H54 (cell line): ENCODE data around the gene PYCARD.
"Not testable (repeated sequence)": the region's sequence is repeated elsewhere in the genome, so short reads cannot be mapped to it uniquely, and the experiment has no call there.

Experiments used
- DNase-seq: peaks from one replicate; pipeline ENCODE4 v3.0.0; 2011; ENCODE audit warnings: low spot score, mixed read lengths; ENCODE audit not compliant: insufficient read length
- FAIRE-seq: peaks from 3 replicates; lab custom pipeline; 2011; peaks lifted over from hg19 to GRCh38; lab: Jason Lieb, UNC
- POLR2A ChIP-seq: IDR thresholded peaks from 2 replicates; pipeline ENCODE4 v1.6.1; 2011; ENCODE audit warnings: low read depth, mild to moderate bottlenecking, low read length

Gene PYCARD

GRCh38 chr16:31200821-31201568, 1.6 kb downstream of the PYCARD start:
- FAIRE-seq: no peak
- TF ChIP-seq POLR2A: no peak
- DNase-seq: no peak

DNA sequence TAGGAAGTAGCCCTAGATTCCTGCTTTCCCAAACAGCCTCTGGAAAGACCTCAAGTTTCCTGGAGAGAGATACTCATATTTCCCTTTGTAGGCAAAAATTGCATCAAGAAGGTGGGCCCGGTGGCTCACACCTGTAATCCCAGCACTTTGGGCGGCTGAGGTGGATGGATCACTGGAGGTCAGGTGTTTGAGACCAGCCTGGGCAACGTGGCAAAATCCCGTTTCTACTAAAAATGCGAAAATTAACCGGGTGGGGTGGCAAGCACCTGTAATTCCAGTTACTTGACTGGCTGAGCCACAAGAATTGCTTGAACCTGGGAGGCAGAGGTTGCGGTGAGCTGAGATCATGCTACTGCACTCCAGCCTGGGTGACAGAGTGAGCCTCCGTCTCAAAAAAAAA, 2.4 kb downstream of the PYCARD start:
- not testable (repeated sequence) for FAIRE-seq, DNase-seq

- DNase-seq (no peak), FAIRE-seq (no peak)
- no peak for TF ChIP-seq POLR2A
These were observed 3.0 kb downstream of the PYCARD start for GRCh38 chr16:31199430-31200041.

DNA sequence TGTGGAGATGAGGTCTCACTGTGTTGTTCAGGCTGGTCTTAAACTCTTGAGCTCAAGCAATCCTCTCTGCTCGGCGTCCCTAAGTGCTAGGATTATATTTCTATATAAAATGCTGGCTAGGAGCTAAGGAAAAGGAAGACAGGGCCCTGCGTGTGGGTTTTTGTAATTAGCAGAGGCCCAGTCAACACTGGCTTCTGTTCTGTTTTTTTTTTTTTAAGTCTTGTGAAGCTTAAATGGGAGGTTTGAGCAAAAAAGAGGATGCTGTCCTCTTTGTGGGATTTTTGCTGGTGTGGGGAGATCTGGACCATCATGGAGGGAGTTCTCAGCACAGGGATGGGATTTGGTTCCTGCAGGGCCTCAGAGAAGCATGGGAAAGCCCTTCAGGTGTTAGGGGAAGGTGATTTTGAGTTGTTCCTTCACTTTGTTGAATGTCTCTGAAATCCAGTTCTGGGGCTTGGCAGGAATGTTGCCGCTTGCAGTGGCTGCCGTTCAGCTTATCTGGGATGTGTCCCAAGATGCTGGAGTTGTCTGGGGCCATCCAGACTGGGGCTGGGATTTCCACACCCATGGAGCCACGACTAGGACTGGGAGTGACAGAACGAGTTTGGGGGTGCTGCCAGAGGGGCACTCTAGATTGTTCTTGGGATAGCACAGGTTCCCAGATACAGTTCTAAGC, 4.2 kb downstream of the PYCARD start:
- FAIRE-seq: no peak
- no peak for TF ChIP-seq POLR2A

GRCh38 chr16:31196324-31197088, 6.1 kb downstream of the PYCARD start:
- no peak for DNase-seq

More for the DNA sequence above, 4.2 kb downstream of the PYCARD start:
- DNase-seq: no peak

DNA sequence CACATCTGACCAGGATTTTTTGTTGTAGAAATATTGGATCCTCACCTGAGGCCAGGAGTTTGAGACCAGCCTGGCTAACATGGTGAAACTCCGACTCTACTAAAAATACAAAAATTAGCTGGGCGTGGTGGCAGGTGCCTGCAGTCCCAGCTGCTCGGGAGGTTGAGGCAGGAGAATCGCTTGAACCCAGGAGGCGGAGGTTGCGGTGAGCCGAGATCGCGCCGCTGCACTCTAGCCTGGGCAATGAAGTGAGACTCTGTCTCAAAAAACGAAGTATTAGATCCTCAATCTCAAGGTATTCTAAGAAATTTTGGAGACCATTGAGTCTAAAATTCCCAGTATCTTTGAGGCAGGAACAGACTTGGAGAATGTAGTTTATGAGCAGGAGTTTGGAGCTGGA, 6.7 kb downstream of the PYCARD start:
- not testable (repeated sequence) for FAIRE-seq, DNase-seq

More at GRCh38 chr16:31196324-31197088, 6.1 kb downstream of the PYCARD start:
- no peak for TF ChIP-seq POLR2A
- FAIRE-seq: no peak

DNA sequence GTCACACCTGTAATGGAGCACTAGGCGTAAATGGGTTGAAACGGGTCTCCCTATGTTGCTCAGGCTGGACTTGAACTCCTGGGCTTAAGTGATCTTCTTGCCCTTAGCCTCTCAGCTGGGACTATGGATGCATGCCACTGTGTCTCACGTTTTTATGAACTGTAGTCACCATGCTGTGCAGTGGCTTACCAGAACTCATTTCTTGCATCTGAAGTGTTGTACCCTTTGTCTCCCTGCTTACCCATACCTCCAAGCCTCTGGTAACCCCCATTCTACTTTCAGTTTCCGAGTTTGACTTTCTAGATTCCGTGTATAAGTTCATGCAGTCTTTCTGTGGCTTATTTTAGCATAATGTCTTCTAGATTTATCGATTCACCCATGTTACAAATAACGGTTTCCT, 7.7 kb downstream of the PYCARD start:
- no peak for FAIRE-seq
- TF ChIP-seq POLR2A: no peak
- DNase-seq: no peak

GRCh38 chr16:31193874-31194273, 8.7 kb downstream of the PYCARD start:
- DNase-seq: no peak
- no peak for FAIRE-seq
- no peak for TF ChIP-seq POLR2A

DNA sequence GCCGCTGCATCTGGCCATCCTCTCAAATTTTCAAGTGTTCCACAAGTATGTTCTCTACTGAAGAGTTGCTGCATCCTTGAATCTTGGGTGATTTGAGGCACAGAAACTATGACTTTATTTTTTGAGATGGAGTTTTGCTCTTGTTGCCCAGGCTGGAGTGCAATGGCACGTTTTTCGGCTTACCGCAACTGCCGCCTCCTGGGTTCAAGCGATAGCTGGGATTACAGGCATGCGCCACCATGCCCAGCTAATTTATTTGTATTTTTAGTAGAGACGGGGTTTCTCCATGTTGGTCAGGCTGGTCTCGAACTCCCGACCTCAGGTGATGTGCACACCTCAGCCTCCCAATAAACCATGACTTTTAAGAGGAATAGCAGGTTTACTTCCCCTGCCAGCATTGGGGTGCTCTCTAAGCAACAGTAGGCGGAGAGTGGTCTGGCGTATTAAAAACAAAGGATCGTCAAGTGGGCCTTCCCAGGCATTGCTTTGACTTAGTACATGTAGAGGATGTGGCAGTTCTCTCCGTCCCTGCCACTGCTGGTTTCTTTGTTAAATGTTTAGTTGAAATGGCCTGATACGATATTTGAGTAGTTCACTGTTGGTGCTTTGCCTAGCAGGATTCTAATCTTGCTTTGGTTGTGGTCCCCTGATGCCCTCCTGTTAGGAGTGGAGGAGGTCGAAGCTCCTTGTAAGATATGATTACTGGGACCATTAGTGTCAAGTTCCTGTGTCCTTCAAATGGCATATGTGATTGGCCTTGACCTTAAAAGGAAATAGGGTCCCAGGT, 9.5 kb downstream of the PYCARD start:
- no peak for DNase-seq
- TF ChIP-seq POLR2A: no peak
- no peak for FAIRE-seq

- no peak for FAIRE-seq
- TF ChIP-seq POLR2A: no peak
These were observed 10.7 kb downstream of the PYCARD start for GRCh38 chr16:31191697-31192428.

DNA sequence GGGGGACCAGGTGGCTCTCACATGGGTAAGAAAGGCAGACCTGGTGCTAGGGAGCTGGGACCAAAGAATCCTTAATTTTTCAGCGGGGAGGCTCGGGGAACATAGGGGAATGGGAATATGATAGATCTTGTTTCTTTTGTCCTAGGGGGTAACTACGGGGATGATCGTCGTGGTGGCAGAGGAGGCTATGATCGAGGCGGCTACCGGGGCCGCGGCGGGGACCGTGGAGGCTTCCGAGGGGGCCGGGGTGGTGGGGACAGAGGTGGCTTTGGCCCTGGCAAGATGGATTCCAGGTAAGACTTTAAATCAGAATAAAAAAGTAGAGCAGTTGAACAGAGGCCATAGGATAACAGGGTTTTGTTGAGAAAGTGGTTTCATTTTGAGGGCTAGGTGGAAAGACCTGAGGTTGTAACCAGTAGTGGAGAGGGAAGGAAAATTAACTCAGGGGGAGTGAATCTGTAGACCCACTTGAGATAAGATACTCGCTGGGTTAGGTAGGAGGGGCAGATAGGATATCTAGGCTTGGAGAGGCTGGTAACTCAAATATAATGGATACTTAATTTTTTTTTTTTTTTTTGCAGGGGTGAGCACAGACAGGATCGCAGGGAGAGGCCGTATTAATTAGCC, 11.6 kb downstream of the PYCARD start:
- TF ChIP-seq POLR2A: no peak
- no peak for DNase-seq
- no peak for FAIRE-seq

More at GRCh38 chr16:31191697-31192428, 10.7 kb downstream of the PYCARD start:
- DNase-seq: no peak

DNA sequence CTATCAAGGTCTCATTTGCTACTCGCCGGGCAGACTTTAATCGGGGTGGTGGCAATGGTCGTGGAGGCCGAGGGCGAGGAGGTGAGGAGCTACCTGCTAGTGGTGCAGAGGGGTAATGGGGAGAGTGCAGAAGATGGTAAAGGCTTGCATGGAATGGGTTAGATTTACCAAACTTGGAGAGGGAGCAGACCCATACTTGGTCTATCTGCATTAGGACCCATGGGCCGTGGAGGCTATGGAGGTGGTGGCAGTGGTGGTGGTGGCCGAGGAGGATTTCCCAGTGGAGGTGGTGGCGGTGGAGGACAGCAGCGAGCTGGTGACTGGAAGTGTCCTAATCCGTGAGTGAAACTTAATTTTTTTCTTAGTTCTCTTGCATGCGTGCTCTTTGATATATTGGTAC, 12.5 kb downstream of the PYCARD start:
- no peak for DNase-seq
- no peak for FAIRE-seq
- TF ChIP-seq POLR2A: no peak
